Measurements from ENCODE around the gene MPC1L. TPM values are rescaled to one million over a fixed set of nuclear protein-coding genes. Genes with fewer than 3 reads are reported as not detected.

MPC1L gene
- total and polyA plus RNA-seq, 2 of the 4 experiments (the other 2 are of a cell fraction) = not detected

GRCh38 chrX:40622479-40623138 is 619 bp upstream of the MPC1L start:
- H3K14ac ChIP-seq (replicated peaks; ENCODE audit: low read depth, low read length) = no peak overlapping the region
- ChIA-PET POLR2A (ENCODE audit: unreplicated experiment) (no interaction called here), CTCF (interaction anchor here (1.3 kb wide), 1 partner anchor 29 kb away, joined by 4 read pairs; no protein-coding TSS in a partner anchor)
- H3K9ac ChIP-seq (ENCODE audit: low read depth, low read length) = no peak overlapping the region
- peaks cover 3% of the 10 kb centered on the region; the same call in 1 of the 2 replicates for H3K36me3 ChIP-seq (ENCODE audit: control insufficient read depth, insufficient read depth, low read length)
- H3K56ac ChIP-seq (ENCODE audit: extremely low read depth, insufficient read depth, low read length) = no peak overlapping the region
- H2AK5ac ChIP-seq (ENCODE audit: low read depth, low read length) = no peak overlapping the region
- no peaks in the 10 kb centered on the region for H3K9me1 ChIP-seq (ENCODE audit: insufficient read depth, low read length)
- no peaks in the 10 kb centered on the region for H4K20me1 ChIP-seq (ENCODE audit: insufficient read depth, low read length)
- no peak for DNase-seq
- dilution Hi-C loops (cut with HindIII; ENCODE audit: low sequenced_read_pairs, unreplicated experiment) = no loop called here
- H3K27ac ChIP-seq (ENCODE audit: insufficient read depth, low read length) = no peak overlapping the region
- H4K8ac ChIP-seq (ENCODE audit: low read depth in 2 of 2, low read length in 2 of 2) = no peak overlapping the region
- WGBS, 2 experiments (ENCODE audit: extremely low coverage in 2 of 2, insufficient read length in 1 of 2) = 61% methylated on average over 12 of the region's 18 CpGs; no CpG with 5 or more reads in 1 of the 2 experiments
- H3K18ac ChIP-seq (ENCODE audit: low read depth, low read length) = no peak overlapping the region
- H3K4me1 ChIP-seq (ENCODE audit: control insufficient read depth, insufficient read depth, low read length) = no peaks in the 10 kb centered on the region
- H2BK120ac ChIP-seq (ENCODE audit: low read depth, low read length) = no peak overlapping the region
- no peak overlapping the region for H3K4ac ChIP-seq (ENCODE audit: low read depth, low read length)
- no peak overlapping the region for H3K4me2 ChIP-seq (ENCODE audit: low read depth, low read length)
- no peak overlapping the region for H3K23ac ChIP-seq (ENCODE audit: low read depth, low read length)
- no peak overlapping the region for H2BK15ac ChIP-seq (ENCODE audit: low read depth, low read length)
- no peak overlapping the region for H2AK9ac ChIP-seq (replicated peaks; ENCODE audit: low read depth, low read length, poor library complexity)
- no peak for ATAC-seq (ENCODE audit: low read depth)
- H3K27me3 ChIP-seq (ENCODE audit: control insufficient read depth, insufficient read depth, low read length) = peaks cover 3% of the 10 kb centered on the region
- H4K5ac ChIP-seq (ENCODE audit: low read depth, low read length) = no peak overlapping the region
- intact Hi-C loops (cut with micrococcal nuclease) = no loop called here
- H4K91ac ChIP-seq (ENCODE audit: insufficient read depth, low read depth, low read length) = no peak overlapping the region
- peak overlapping the region; percentile 63 for H2AFZ ChIP-seq (replicated peaks; ENCODE audit: low read length, poor library complexity)
- in situ Hi-C loops (cut with MboI; ENCODE audit: low sequenced_read_pairs) = no loop called here
- no TSS peak for BruUV-seq (replicated peaks)
- TF ChIP-seq MAZ (IDR thresholded peaks at IDR 0.05; ENCODE audit: borderline replicate concordance, low read depth, low read length) (no peak), MAFK (IDR thresholded peaks at IDR 0.05; ENCODE audit: low read depth, low read length) (no peak), FOS (IDR thresholded peaks at IDR 0.05; ENCODE audit: low read depth, low read length) (no peak), RAD21 (IDR thresholded peaks at IDR 0.05; ENCODE audit: low read length) (no peak), RCOR1 (IDR thresholded peaks at IDR 0.05; ENCODE audit: insufficient replicate concordance, low read length) (no peak), CHD1 (IDR thresholded peaks at IDR 0.05; ENCODE audit: low read depth, low read length) (no peak), CEBPB (IDR thresholded peaks at IDR 0.05; ENCODE audit: low read depth, low read length) (no peak), ELK1 (IDR thresholded peaks at IDR 0.05; ENCODE audit: borderline replicate concordance, low read depth, low read length) (no peak), MXI1 (IDR thresholded peaks at IDR 0.05; ENCODE audit: borderline replicate concordance, low read depth, low read length) (no peak), USF2 (IDR thresholded peaks at IDR 0.05; ENCODE audit: low read depth, low read length) (no peak), NFE2L2 (IDR thresholded peaks at IDR 0.05; ENCODE audit: low read depth, low read length) (no peak), POLR2A (IDR thresholded peaks at IDR 0.05; ENCODE audit: low read depth, low read length) (no peak), SMC3 (IDR thresholded peaks at IDR 0.05; ENCODE audit: low read depth, low read length) (no peak), CTCF (conservative IDR thresholded peaks at IDR 0.05; ENCODE audit: low read depth, low read length) (no peak), BHLHE40 (IDR thresholded peaks at IDR 0.05; ENCODE audit: low read depth, low read length) (no peak), RFX5 (IDR thresholded peaks at IDR 0.05; ENCODE audit: low read depth, low read length) (no peak)
- H2BK20ac ChIP-seq (ENCODE audit: low read depth, low read length) = no peak overlapping the region
- no peak overlapping the region for H2BK5ac ChIP-seq (ENCODE audit: low read depth, low read length, poor library complexity, severe bottlenecking)
- no peak overlapping the region for H3K4me3 ChIP-seq (ENCODE audit: insufficient read depth, low read depth, low read length)
- H3K79me1 ChIP-seq (ENCODE audit: low read depth in 1 of 2, low read length in 2 of 2) = no peaks in the 10 kb centered on the region
- peaks cover 2% of the 10 kb centered on the region; the same call in 1 of the 2 replicates for H3K9me3 ChIP-seq (ENCODE audit: control insufficient read depth, insufficient read depth, low read length)

Measured in IMR-90 (cell line).